Cardiac muscle cell (in vitro differentiated cells and primary cell): ENCODE results near the gene PRRT4. TPM values are rescaled to one million over a fixed set of nuclear protein-coding genes. Genes with fewer than 3 reads are reported as not detected.
A peak's percentile ranks its signal among the peaks of the same experiment; 100 is the strongest.

Experiments
- DNase-seq, 2 donors: peaks; one replicate each; pipeline versions ENCODE4 v3.0.0 to v3.0.0-alpha.2; 2010 to 2017; ENCODE audit warnings: low read depth in 1 of 2, low spot score in 1 of 2
- H3K27ac ChIP-seq: fragments of 200-600 bp; sonication (generic); 2 replicates; pipeline ENCODE4 v1.5.1; 2016
- H3K27me3 ChIP-seq: fragments of 200-600 bp; sonication (generic); 2 replicates; pipeline ENCODE4 v1.6.0; 2016; ENCODE audit warnings: control low read depth
- H3K36me3 ChIP-seq: fragments of 200-600 bp; sonication (generic); 2 replicates; pipeline ENCODE4 v1.5.1; 2016; ENCODE audit warnings: control low read depth
- H3K4me1 ChIP-seq: fragments of 200-600 bp; sonication (generic); 2 replicates; pipeline ENCODE4 v1.8.1; 2017; ENCODE audit warnings: low read depth, mild to moderate bottlenecking, mixed run types
- H3K4me3 ChIP-seq: fragments of 200-600 bp; sonication (generic); 2 replicates; pipeline ENCODE4 v1.5.1; 2016; ENCODE audit warnings: mild to moderate bottlenecking
- H3K9me3 ChIP-seq: fragments of 200-600 bp; sonication (generic); 2 replicates; pipeline ENCODE4 v1.5.1; 2017; ENCODE audit warnings: low read depth, mild to moderate bottlenecking, control low read depth
- polyA plus RNA-seq: library from polyadenylated mRNA; unstranded; fragments of >200 nt; fragmentation: Nextera tagmentation; extraction: Ambion mirVana; gene quantifications from 2 replicates; pipeline ENCODE4 v1.2.1, GENCODE V29; 2016
- total RNA-seq: library from RNA; depleted of rRNA; stranded (reverse); fragments of >200 nt; gene quantifications from 2 replicates; pipeline ENCODE4 v1.2.3, GENCODE V29; 2016
- TF ChIP-seq, protein P1 (sequence below): IDR thresholded peaks from 2 replicates; pipeline ENCODE4 v1.5.1; 2012; ENCODE audit warnings: low read depth, mild to moderate bottlenecking, low read length

PRRT4 gene
- total and polyA plus RNA-seq, 2 experiments from 2014 or later, result 13.2 to 26.6 TPM

DNA sequence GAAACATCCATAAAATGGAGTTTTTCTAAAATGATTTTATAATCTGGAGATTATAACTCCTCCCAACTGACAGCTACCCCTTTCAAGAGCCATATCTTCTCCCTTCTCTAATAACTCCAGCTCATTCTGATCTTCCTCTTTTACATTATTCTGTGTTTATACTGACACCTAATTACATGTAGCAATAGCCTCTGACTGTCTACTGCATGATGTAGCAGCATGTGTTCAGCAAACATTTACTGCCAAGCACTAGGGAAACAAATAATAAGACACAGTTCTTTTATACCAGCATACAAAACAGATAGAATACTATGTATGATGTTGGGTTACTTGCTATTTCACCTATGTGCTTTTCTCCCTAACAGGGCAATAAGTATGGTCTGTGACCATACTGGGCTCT is 38.5 kb downstream of the PRRT4 start:
- no peaks in the 10 kb centered on the region for H3K9me3 ChIP-seq
- peaks cover 66% of the 10 kb centered on the region for H3K36me3 ChIP-seq
- no peak for DNase-seq
- H3K4me3 ChIP-seq, result no peak overlapping the region
- no peaks in the 10 kb centered on the region for H3K27me3 ChIP-seq
- H3K4me1 ChIP-seq, result peaks cover 4% of the 10 kb centered on the region
- TF ChIP-seq, protein P1, sequence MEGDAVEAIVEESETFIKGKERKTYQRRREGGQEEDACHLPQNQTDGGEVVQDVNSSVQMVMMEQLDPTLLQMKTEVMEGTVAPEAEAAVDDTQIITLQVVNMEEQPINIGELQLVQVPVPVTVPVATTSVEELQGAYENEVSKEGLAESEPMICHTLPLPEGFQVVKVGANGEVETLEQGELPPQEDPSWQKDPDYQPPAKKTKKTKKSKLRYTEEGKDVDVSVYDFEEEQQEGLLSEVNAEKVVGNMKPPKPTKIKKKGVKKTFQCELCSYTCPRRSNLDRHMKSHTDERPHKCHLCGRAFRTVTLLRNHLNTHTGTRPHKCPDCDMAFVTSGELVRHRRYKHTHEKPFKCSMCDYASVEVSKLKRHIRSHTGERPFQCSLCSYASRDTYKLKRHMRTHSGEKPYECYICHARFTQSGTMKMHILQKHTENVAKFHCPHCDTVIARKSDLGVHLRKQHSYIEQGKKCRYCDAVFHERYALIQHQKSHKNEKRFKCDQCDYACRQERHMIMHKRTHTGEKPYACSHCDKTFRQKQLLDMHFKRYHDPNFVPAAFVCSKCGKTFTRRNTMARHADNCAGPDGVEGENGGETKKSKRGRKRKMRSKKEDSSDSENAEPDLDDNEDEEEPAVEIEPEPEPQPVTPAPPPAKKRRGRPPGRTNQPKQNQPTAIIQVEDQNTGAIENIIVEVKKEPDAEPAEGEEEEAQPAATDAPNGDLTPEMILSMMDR, result no peak
- peak overlapping the region; percentile 57 for H3K27ac ChIP-seq

- no peaks in the 10 kb centered on the region for H3K27me3 ChIP-seq
- H3K36me3 ChIP-seq, result peaks cover 66% of the 10 kb centered on the region
- peaks cover 4% of the 10 kb centered on the region for H3K4me1 ChIP-seq
- no peak overlapping the region for H3K4me3 ChIP-seq
- TF ChIP-seq, protein P1, result peak; percentile 61
- no peaks in the 10 kb centered on the region for H3K9me3 ChIP-seq
- H3K27ac ChIP-seq, result no peak overlapping the region
- peak; percentile 25 to 65 for DNase-seq
Observed at GRCh38 chr7:128322040-128322643, 39.3 kb downstream of the PRRT4 start.

DNA sequence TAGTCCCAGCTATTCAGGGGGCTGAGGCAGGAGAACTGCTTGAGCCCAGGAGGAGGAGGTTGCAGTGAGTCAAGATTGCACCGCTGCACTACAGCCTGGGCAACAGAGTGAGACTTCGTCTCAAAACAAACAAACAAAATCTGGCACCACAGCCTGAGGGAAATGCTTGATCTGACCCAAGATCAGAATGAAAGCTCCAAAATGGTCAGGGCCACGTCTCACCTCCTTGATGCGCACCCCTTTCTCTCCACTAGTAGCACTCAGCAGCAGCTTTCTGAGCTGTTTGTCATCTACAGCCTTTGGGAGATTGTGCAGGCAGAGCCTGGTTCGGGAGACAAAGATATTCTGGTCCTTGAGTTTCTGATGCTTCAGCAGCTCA is 40.5 kb downstream of the PRRT4 start:
- Histone ChIP-seq H3K36me3 (peaks cover 65% of the 10 kb centered on the region), H3K9me3 (no peaks in the 10 kb centered on the region), H3K27me3 (no peaks in the 10 kb centered on the region), H3K27ac (no peak overlapping the region), H3K4me1 (peaks cover 4% of the 10 kb centered on the region), H3K4me3 (no peak overlapping the region)
- no peak for DNase-seq
- TF ChIP-seq, protein P1, result no peak

DNA sequence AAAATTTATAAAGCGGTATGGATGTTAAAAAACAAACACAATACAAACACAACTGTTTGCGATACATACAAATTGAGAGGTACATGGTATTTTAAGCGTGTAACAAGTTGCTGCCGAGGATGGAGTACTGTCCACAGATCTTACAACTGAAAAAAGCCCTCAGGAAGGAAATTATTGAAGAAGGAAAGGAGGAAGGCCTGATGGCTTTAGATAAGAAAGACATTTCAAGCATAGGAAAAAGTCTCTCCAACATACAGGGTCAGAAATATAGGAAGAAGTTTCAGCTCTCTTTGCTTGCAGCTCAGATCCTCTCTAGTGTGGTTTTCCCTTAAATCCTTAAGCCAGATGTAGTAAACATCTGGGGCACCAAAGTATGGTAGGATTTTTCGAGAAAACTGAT is 42.8 kb downstream of the PRRT4 start:
- H3K4me1 ChIP-seq, result peaks cover 3% of the 10 kb centered on the region
- no peak overlapping the region for H3K27ac ChIP-seq
- H3K27me3 ChIP-seq, result no peaks in the 10 kb centered on the region
- TF ChIP-seq, protein P1, result no peak
- peaks cover 63% of the 10 kb centered on the region for H3K36me3 ChIP-seq
- H3K9me3 ChIP-seq, result no peaks in the 10 kb centered on the region
- DNase-seq, result no peak
- no peak overlapping the region for H3K4me3 ChIP-seq

- H3K27ac ChIP-seq, result no peak overlapping the region
- H3K27me3 ChIP-seq, result no peaks in the 10 kb centered on the region
- peaks cover 57% of the 10 kb centered on the region for H3K36me3 ChIP-seq
- TF ChIP-seq, protein P1, result no peak
- no peak overlapping the region for H3K4me3 ChIP-seq
- no peaks in the 10 kb centered on the region for H3K9me3 ChIP-seq
- no peaks in the 10 kb centered on the region for H3K4me1 ChIP-seq
- no peak for DNase-seq
Observed at GRCh38 chr7:128311013-128311412, 50.5 kb downstream of the PRRT4 start.
